Activated CD4-positive, CD25-positive, alpha-beta regulatory T cell (primary cell): ENCODE measurements around the gene CDC27.
"Not testable (repeated sequence)": the region's sequence is repeated elsewhere in the genome, so short reads cannot be mapped to it uniquely, and the experiment has no call there.

Experiments used
- DNase-seq, 4 experiments: peaks; one replicate each; lab custom pipeline; 2025; lab: John Stamatoyannopoulos, UW

CDC27 gene, protein sequence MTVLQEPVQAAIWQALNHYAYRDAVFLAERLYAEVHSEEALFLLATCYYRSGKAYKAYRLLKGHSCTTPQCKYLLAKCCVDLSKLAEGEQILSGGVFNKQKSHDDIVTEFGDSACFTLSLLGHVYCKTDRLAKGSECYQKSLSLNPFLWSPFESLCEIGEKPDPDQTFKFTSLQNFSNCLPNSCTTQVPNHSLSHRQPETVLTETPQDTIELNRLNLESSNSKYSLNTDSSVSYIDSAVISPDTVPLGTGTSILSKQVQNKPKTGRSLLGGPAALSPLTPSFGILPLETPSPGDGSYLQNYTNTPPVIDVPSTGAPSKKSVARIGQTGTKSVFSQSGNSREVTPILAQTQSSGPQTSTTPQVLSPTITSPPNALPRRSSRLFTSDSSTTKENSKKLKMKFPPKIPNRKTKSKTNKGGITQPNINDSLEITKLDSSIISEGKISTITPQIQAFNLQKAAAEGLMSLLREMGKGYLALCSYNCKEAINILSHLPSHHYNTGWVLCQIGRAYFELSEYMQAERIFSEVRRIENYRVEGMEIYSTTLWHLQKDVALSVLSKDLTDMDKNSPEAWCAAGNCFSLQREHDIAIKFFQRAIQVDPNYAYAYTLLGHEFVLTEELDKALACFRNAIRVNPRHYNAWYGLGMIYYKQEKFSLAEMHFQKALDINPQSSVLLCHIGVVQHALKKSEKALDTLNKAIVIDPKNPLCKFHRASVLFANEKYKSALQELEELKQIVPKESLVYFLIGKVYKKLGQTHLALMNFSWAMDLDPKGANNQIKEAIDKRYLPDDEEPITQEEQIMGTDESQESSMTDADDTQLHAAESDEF

DNA sequence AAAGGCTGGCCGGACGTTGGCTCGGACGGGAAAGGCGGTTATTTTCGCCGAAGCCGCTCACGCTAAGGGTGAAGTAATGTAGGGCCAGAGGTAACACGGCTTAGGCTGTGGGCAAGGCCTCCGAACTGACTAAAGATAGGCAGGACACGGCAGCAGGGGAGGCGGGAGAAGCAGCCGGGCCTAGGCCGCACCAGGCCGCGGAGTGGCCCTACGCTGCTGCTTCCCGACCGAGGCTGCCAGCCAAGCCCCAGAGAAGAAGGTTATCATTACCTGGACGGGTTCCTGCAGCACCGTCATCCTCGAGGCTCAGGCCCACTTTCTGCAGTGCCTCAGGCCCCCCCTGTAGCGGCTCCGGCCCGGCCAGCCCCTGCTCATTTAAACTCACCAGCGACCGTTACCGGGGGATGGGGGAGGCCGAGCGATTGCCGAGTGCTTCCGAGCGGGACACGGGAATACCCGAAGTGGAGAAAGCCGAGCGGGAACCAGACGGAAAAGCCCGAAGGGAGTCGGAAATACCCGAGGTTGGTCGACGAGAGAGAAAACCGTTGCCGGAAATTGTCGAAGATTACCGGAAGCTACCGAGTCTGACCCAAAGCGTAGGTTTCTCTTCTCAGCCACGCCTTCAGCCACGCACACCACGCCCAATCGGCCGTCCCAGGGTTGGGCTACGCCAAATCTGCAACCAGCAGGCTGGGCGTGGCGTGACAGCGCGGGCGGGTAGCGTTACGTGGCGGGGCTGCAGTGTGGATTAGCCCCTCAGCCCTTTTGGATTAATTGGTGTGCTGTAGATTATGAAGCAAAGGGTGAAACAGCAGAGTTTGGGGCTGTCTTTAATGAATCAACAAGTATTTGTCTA is at the start of gene CDC27:
TSS of gene CDC27 (minus strand) at position 420 of the 856 bp plus-strand sequence. CDS start at position 297, 123 bp downstream.
- DNase-seq: peak; percentile 99 to 100 (median 99)

- DNase-seq: no peak
These were observed 49.4 kb upstream of the CDC27 start for GRCh38 chr17:47238321-47239010.

DNA sequence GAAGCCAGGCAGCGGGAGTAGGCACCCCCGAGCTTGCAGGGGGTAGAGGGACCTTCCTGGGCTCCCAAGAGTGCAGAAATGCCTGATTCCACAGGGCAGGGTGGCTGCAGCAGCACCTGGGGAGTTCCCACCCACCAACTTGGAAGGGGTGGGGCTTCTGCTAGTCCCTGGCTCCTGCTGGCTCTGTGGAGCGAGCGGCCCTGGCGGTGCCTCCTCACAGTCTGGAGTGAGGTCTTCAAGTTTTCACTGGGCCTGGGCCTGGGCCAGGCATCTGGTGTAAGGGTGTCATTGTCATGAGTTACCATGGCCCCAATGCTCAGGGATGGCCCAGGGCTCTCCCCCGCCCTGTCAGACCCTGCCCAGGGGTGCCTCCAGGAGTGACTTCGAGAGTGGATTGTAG is 48.7 kb upstream of the CDC27 start:
- DNase-seq: no peak

DNA sequence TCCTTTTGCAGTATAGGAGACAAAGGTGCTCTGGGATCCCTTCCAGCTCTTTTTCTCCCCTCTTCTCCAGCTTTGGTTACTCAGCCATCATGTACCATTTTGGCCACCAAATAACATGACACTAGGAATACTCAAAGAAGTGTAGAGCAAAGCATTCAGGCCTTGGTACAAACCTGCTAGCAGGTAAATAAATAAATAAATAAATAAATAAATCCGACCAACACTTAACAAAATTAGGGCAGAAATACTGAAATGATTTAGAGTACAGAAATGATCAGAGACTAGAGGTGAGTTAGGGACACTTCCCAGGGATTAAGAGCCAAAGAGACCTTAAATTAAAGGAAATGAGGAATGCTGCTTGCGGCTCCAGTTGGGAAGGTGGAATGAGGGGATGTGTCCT is 46.8 kb upstream of the CDC27 start:
- no peak for DNase-seq

- DNase-seq: no peak
These were observed 46.4 kb upstream of the CDC27 start for GRCh38 chr17:47235506-47235905.

DNA sequence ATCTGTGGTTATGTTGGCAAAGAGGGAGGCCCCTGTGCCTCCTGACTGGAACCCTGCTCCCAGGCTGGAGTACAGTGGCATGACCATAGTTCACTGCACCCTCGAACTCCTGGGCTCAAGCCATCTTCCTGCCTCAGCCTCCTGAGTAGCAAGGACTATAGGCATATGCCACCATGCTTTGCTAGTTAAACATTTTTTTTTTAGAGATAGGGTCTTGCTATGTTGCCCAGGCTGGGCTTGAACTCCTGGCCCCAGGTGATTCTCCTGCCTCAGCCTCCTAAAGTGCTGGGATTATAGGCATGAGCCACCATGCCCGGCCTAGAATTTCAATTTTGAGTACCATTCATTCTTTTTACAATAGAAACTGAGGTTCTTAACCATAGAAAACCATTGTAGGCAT is 43.4 kb upstream of the CDC27 start:
- no peak for DNase-seq

- no peak for DNase-seq
These were observed 42.8 kb upstream of the CDC27 start for GRCh38 chr17:47231866-47232265.

- DNase-seq: no peak
These were observed 42.2 kb upstream of the CDC27 start for GRCh38 chr17:47231334-47231733.

DNA sequence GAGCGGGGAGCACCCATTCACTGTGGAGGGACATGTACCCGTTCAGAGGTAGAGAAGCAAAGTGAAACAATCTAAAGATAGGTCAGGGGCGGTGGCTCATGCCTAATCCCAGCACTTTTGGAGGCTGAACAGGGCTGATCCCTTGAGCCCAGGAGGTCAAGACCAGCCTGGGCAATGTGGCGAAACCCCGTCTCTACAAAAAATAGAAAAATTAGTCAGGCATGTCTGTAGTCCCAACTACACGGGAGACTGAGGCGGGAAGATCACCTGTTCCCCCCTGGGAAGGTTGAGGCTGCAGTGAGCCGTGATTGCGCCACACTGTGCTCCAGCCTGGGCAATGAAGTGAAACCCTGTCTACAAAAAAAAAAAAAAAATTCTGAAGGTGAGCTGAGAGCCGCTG is 41.8 kb upstream of the CDC27 start:
- DNase-seq: no peak

DNA sequence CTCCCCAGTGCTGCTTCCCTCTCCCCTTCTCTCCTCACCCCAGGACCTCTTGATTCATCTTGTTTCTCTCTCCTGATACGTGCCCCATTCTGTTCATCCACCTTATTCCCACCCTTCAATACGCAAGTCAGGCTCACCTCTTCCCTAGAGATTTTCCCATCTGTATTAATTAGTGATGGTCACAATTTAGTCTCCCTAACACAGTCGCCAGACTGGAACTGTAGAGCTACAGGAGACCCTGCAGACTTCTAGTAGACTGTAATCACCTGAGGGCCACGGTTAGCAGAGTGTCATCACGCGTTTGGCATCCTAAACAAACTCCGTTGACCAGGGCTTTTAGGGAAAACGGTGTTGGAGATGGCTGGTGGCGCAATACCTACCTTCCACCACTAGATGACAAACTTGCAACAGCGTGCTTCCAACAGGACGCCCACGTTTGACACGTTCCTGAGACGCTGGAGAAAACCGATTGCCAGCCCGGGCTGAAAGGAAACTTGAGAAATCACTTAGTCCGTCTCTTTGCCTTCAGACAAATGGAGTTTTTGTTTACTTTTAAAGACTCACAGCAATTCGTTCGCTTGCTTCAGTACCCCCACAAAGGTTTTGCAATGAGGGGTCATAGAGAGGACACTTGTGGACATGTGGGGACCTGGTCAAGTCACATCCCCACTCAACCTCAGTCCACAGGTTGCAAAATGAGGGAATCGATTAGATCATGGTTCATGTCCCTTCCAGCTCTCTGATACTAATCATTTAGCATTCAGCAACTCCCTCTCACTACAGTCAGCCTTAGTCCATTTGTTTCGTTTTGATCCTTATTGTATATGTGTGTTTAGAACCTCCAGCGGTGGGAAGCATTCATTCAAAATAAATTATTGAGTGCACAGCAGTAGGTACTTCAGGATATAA is 40.7 kb upstream of the CDC27 start:
- peak; percentile 5 to 50 (median 20) for DNase-seq

- no peak for DNase-seq
These were observed 38.8 kb upstream of the CDC27 start for GRCh38 chr17:47227862-47228261.

- DNase-seq: no peak
These were observed 37.0 kb upstream of the CDC27 start for GRCh38 chr17:47225911-47226688.

GRCh38 chr17:47225436-47225858 is 36.4 kb upstream of the CDC27 start:
- no peak for DNase-seq

DNA sequence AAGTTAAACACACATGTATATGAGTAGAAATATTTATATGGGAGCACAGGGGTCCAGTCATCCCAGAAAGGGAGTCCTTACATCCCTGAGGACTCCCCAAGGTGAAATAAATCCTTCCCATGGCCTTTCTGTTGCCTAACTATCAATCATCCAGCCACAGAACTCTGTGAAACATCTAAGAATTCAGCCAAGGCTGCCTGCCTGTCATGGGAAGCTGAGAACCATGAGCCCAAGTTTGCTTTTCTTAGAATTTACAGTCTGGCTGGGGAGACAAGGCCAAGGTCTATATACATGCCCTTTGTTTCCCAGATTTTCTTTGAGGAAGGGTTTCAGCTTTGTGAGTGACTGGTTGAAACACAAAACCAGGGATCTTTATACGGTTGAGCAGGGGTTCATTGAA is 35.9 kb upstream of the CDC27 start:
- DNase-seq: no peak

- DNase-seq: not testable (repeated sequence)
These were observed 35.0 kb upstream of the CDC27 start for GRCh38 chr17:47224077-47224476.

DNA sequence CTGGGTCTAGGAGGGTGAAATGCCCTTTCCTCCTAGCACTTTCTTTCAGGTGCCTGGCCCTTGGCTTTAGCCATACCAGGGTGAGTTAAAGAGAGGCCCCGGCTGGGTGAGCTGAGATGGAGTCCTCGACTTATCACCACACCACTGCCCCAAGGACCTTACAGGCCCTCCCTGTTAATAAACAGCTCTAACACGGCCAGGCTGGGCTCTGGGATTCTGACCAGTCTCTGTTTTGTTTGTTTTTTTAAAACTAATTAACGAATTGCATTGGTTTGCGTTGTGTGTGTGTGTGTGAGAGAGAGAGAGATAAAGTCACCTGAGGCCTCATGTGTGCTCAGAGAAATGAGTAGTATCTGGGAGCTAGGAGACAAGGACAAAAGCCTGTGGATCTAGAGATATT is 34.4 kb upstream of the CDC27 start:
- no peak for DNase-seq

DNA sequence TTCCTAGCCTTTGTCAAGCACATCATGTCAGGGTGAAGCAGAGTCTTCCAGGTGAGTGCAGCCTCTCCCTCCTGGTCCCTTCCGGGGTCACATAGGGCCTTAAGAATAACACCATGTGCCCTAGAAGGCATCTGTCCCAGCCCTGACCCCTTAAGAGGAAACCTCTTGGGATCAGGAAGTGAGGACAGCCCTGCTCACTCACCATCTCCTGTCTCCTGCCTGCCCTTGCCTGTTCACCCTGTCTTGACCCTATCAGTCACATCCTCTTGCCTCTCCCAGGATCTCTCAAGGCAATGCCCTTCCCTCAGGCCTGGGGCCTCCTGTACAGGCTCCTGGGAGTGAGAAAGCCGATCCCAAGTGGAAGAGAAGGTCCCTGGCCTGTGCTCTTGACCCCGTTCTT is 33.9 kb upstream of the CDC27 start:
- DNase-seq: no peak

- no peak for DNase-seq
These were observed 33.0 kb upstream of the CDC27 start for GRCh38 chr17:47222047-47222446.

GRCh38 chr17:47221154-47221553 is 32.1 kb upstream of the CDC27 start:
- no peak for DNase-seq

DNA sequence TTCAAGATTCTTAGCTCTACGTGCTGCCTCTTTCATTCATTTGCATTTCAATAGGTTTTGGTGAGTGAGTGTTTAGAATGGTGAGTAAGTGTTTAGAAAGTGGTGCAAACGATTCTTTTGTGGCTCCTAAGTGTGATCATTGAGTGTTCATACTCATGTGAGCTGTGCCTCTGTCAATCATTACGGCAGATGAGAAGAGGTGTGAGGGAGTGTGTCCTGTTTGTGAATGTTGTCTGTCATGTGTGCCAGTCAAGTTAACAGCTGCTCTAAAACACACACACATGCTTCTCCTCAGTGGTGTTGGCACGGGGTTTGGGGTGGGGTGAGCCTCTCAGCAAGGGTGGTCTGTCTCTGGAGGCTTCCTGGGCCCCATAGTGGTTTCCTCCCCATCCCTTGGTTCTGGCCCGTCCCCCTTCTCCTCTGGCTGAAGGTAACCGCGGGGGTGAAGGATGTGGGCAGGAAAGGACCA is 31.5 kb upstream of the CDC27 start:
- no peak for DNase-seq
